Pulmonary artery endothelial cell (primary cell): ENCODE measurements around the gene ERFE. TPM values are rescaled to one million over a fixed set of nuclear protein-coding genes. Genes with fewer than 3 reads are reported as not detected.

Source experiments
- DNase-seq: peaks from one replicate; pipeline ENCODE4 v3.0.0-alpha.2; 2011; ENCODE audit warnings: low read depth, low spot score
- total RNA-seq: library from RNA; depleted of rRNA; stranded (reverse); fragments of >200 nt; gene quantifications from 2 replicates; pipeline ENCODE4 v1.2.3, GENCODE V29; 2014

ERFE gene
- total RNA-seq, 1 donor from 2014 or later = 0.46 TPM

- DNase-seq = no peak
Observed at GRCh38 chr2:238203094-238203972, 44.6 kb downstream of the ERFE start, which contains the start of gene ILKAP. Gene ILKAP (minus strand): TSS chr2:238203695. CDS start chr2:238203553, 142 bp downstream.

GRCh38 chr2:238203973-238204683 lies 45.4 kb downstream of the ERFE start:
- DNase-seq = no peak

- DNase-seq = no peak
Observed at GRCh38 chr2:238207006-238207405, 48.2 kb downstream of the ERFE start.

- DNase-seq = no peak
Observed at GRCh38 chr2:238216651-238217184, 57.9 kb downstream of the ERFE start.

Other genes starting within 250 kb of the ERFE start
- 39.1 and 47.6 TPM in 2 replicates for gene UBE2F, start 192.0 kb upstream of the ERFE start, total RNA-seq
- gene SCLY, start 98.0 kb upstream of the ERFE start, total RNA-seq = 24.5 and 42.0 TPM in 2 replicates
- under 0.01 TPM in 1 of 2 replicates, not detected in the other for gene ESPNL, start 58.6 kb upstream of the ERFE start, total RNA-seq
- gene KLHL30, start 20.3 kb upstream of the ERFE start, total RNA-seq = not detected in 2 replicates
- gene ILKAP, start 44.7 kb downstream of the ERFE start, total RNA-seq = 19.1 and 26.7 TPM in 2 replicates
- 3.2 and 6.6 TPM in 2 replicates for gene HES6, start 81.1 kb downstream of the ERFE start, total RNA-seq
- gene PER2, start 129.6 kb downstream of the ERFE start, total RNA-seq = 2.2 and 2.4 TPM in 2 replicates
- 10.3 and 10.8 TPM in 2 replicates for gene TRAF3IP1, start 161.5 kb downstream of the ERFE start, total RNA-seq